ENCODE data around the gene PTOV1. TPM values are rescaled to one million over a fixed set of nuclear protein-coding genes. Genes with fewer than 3 reads are reported as not detected.

Gene PTOV1
- polyA plus RNA-seq = 100 to 1,000 TPM in 2 of 4 donors, 10 to 100 TPM in 2; 71.4 to 137 (median 88.0) TPM
- long read RNA-seq, donor 1, transcript PTOV1-205 (1 exons, 1,880 nt) = major isoform, 38 of 104 reads
- long read RNA-seq, donor 1, transcript PTOV1-212 (13 exons, 1,577 nt) = minor isoform, 33 of 104 reads
- long read RNA-seq, donor 1, transcript PTOV1-208 (2 exons, 327 nt) = minor isoform, 11 of 104 reads
- long read RNA-seq, donor 1, partial matches to known transcripts = 16 of 104 reads
- long read RNA-seq, donor 1, other reads (novel, unspliced or antisense) = 0 of 104 reads
- long read RNA-seq, donor 2, transcript PTOV1-205 (1 exons, 1,880 nt) = minor isoform, 5 of 17 reads
- long read RNA-seq, donor 2, transcript PTOV1-212 (13 exons, 1,577 nt) = major isoform, 8 of 17 reads
- long read RNA-seq, donor 2, partial matches to known transcripts = 0 of 17 reads
- long read RNA-seq, donor 2, other reads (novel, unspliced or antisense) = 0 of 17 reads
- long read RNA-seq, donor 3, transcript PTOV1-205 (1 exons, 1,880 nt) = major isoform, 21 of 53 reads
- long read RNA-seq, donor 3, transcript PTOV1-212 (13 exons, 1,577 nt) = minor isoform, 12 of 53 reads
- long read RNA-seq, donor 3, transcript PTOV1-208 (2 exons, 327 nt) = minor isoform, 6 of 53 reads
- long read RNA-seq, donor 3, partial matches to known transcripts = 11 of 53 reads
- long read RNA-seq, donor 3, other reads (novel, unspliced or antisense) = 0 of 53 reads
- long read RNA-seq, donor 4, partial matches to known transcripts = 0 of 1 reads
- long read RNA-seq, donor 4, other reads (novel, unspliced or antisense) = 0 of 1 reads
- long read RNA-seq, donor 5, transcript PTOV1-208 (2 exons, 327 nt) = minor isoform, 5 of 27 reads
- long read RNA-seq, donor 5, transcript PTOV1-205 (1 exons, 1,880 nt) = major isoform, 15 of 27 reads
- long read RNA-seq, donor 5, transcript PTOV1-212 (13 exons, 1,577 nt) = minor isoform, 6 of 27 reads
- long read RNA-seq, donor 5, partial matches to known transcripts = 0 of 27 reads
- long read RNA-seq, donor 5, other reads (novel, unspliced or antisense) = 0 of 27 reads
- long read RNA-seq, donor 6, transcript PTOV1-208 (2 exons, 327 nt) = minor isoform, 8 of 43 reads
- long read RNA-seq, donor 6, transcript PTOV1-212 (13 exons, 1,577 nt) = major isoform, 22 of 43 reads
- long read RNA-seq, donor 6, transcript PTOV1-205 (1 exons, 1,880 nt) = minor isoform, 8 of 43 reads
- long read RNA-seq, donor 6, transcript PTOV1-220 (13 exons, 1,587 nt) = minor isoform, 5 of 43 reads
- long read RNA-seq, donor 6, partial matches to known transcripts = 0 of 43 reads
- long read RNA-seq, donor 6, other reads (novel, unspliced or antisense) = 0 of 43 reads
- long read RNA-seq, donor 7, transcript PTOV1-205 (1 exons, 1,880 nt) = minor isoform, 27 of 169 reads
- long read RNA-seq, donor 7, transcript PTOV1-208 (2 exons, 327 nt) = minor isoform, 18 of 169 reads
- long read RNA-seq, donor 7, transcript PTOV1-212 (13 exons, 1,577 nt) = major isoform, 60 of 169 reads
- long read RNA-seq, donor 7, partial matches to known transcripts = 42 of 169 reads
- long read RNA-seq, donor 7, other reads (novel, unspliced or antisense) = 12 of 169 reads
- long read RNA-seq, donor 8, partial matches to known transcripts = 0 of 7 reads
- long read RNA-seq, donor 8, other reads (novel, unspliced or antisense) = 0 of 7 reads
- long read RNA-seq, donor 9, partial matches to known transcripts = 0 of 10 reads
- long read RNA-seq, donor 9, other reads (novel, unspliced or antisense) = 0 of 10 reads
- long read RNA-seq, donor 10, transcript PTOV1-205 (1 exons, 1,880 nt) = minor isoform, 23 of 78 reads
- long read RNA-seq, donor 10, transcript PTOV1-212 (13 exons, 1,577 nt) = major isoform, 28 of 78 reads
- long read RNA-seq, donor 10, transcript PTOV1-208 (2 exons, 327 nt) = minor isoform, 10 of 78 reads
- long read RNA-seq, donor 10, transcript PTOV1-209 (8 exons, 1,716 nt) = minor isoform, 5 of 78 reads
- long read RNA-seq, donor 10, partial matches to known transcripts = 8 of 78 reads
- long read RNA-seq, donor 10, other reads (novel, unspliced or antisense) = 0 of 78 reads

DNA sequence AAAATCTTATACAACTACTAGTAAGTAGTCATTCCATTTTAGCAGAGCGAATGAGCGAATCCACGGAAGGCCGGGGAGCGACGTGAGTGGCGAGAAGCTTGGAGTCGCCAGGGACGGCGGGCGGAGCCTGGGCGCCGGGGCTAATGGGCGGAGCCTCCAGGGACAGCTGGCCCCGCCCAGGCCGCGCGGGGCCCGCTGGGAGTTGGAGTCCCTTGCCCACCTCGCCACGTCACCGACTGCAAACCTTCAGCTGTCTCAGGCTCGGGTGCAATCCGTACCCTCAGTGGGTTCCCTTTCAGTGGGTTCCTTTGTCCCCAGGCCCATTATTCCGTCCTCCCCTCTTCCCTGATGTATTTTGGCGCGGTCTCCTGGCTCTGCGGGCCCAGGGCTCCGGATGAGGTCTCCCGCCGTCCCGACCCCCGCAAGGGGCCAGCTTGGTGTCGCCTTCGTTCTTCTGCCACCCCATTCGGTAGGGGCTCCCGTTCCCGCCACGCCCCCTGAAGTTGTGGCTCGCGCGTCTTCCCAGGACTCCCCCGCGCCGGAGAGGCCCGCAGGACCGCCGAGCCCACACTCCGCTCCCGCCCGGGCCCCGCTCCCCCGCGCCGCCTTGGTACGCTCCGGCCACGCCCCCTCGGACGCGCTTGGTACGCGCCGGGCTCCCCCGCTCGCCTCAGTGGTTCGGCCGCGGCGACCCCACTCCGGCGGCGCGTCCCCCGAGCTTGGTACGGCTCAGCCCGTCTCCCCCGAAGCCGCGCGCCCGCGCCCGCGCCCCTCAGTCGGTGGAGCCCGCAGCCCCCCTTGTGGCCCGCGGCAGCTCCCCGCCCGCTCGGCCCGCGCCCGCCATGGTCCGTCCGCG is at the start of gene PTOV1:
PTOV1 (plus strand) TSS at position 673 of the 856 bp plus-strand sequence.
- no peak for FAIRE-seq
- 1 to 3% (median 3%) methylated on average over 49 to 98 of the region's 98 CpGs for WGBS, 3 donors
- H3K4me1 ChIP-seq (ENCODE audit: control insufficient read depth in 3 of 3, insufficient read depth in 2 of 3, low read depth in 1 of 3, low read length in 2 of 3) = peaks cover 0 to 27% (median 0%) of the 10 kb centered on the region in 3 donors

DNA sequence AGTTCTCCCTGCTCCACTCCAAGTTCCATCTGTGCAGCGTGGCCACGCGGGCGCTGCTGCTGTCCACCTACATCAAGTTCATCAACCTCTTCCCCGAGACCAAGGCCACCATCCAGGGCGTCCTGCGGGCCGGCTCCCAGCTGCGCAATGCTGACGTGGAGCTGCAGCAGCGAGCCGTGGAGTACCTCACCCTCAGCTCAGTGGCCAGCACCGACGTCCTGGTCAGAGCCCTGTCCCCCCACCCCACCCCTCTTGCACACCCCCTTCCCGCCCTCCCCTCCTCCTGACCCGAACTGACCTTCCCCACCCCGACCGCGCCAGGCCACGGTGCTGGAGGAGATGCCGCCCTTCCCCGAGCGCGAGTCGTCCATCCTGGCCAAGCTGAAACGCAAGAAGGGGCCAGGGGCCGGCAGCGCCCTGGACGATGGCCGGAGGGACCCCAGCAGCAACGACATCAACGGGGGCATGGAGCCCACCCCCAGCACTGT is 49.5 kb upstream of the PTOV1 start:
- Histone ChIP-seq H3K27me3 (ENCODE audit: control insufficient read depth in 3 of 3, insufficient read depth in 3 of 3, low read length in 3 of 3) (no peaks in the 10 kb centered on the region), H3K27ac (ENCODE audit: low read depth in 1 of 3, low read length in 2 of 3) (no peak overlapping the region), H3K4me1 (ENCODE audit: control insufficient read depth in 3 of 3, insufficient read depth in 2 of 3, low read depth in 1 of 3, low read length in 2 of 3) (peaks cover 0 to 17% (median 0%) of the 10 kb centered on the region in 3 donors), H3K4me3 (ENCODE audit: low read depth in 1 of 3, low read length in 3 of 3) (peak overlapping the region in 1 of 3 donors; percentile 50), H3K36me3 (ENCODE audit: control insufficient read depth in 3 of 3, insufficient read depth in 2 of 3, low read depth in 1 of 3, low read length in 3 of 3) (peaks cover 12 to 89% (median 16%) of the 10 kb centered on the region in 3 donors), H3K9me3 (ENCODE audit: control insufficient read depth in 2 of 2, insufficient read depth in 1 of 2, low read depth in 1 of 2, low read length in 1 of 2) (no peaks in the 10 kb centered on the region)
- FAIRE-seq = no peak
- WGBS, 3 donors = 73 to 92% (median 82%) methylated on average over 31 to 32 of the region's 32 CpGs
- no peak for DNase-seq

More for the DNA sequence above, at the start of gene PTOV1:
- Histone ChIP-seq H3K4me3 (ENCODE audit: low read depth in 1 of 3, low read length in 3 of 3) (peak within 1 kb of the TSS; percentile 91 to 92 (median 92)), H3K27ac (ENCODE audit: low read depth in 1 of 3, low read length in 2 of 3) (peak within 1 kb of the TSS; percentile 93 to 100 (median 98)), H3K36me3 (ENCODE audit: control insufficient read depth in 3 of 3, insufficient read depth in 2 of 3, low read depth in 1 of 3, low read length in 3 of 3) (peaks cover 0 to 26% (median 6%) of the 10 kb centered on the region in 3 donors), H3K9me3 (ENCODE audit: control insufficient read depth in 2 of 2, insufficient read depth in 1 of 2, low read depth in 1 of 2, low read length in 1 of 2) (peaks cover 0 to 18% of the 10 kb centered on the region in 2 donors), H3K27me3 (ENCODE audit: control insufficient read depth in 3 of 3, insufficient read depth in 3 of 3, low read length in 3 of 3) (no peaks in the 10 kb centered on the region)
- DNase-seq = peak; percentile 93 to 95

DNA sequence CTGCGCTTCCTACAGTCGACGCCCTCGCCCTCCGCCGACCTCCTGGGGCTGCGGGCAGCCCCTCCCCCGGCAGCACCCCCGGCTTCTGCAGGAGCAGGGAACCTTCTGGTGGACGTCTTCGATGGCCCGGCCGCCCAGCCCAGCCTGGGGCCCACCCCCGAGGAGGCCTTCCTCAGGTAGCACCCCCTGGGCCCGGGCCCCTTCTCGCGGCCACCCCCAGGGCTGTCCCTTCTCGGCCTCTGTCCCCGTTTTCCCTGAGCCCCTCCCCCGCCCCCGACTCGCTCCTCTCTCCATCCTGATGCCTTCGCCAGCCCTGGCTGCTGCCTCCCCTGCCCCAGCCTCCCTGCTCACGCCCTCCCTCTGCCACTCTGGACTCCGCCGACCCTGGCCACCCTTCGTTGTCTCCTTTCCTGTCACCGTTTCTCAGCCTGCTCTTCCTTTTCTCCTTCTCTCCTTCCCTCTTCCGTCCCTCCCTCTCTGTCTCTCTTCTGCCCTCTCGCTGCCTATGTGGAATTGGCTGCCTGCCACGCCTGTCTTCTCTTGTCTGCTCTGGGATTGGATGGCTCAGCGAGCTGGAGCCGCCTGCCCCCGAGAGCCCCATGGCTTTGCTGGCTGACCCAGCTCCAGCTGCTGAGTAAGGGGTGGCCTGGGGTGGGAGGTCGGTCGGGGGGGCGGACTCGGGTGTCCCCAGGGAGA is 48.8 kb upstream of the PTOV1 start:
- Histone ChIP-seq H3K9me3 (ENCODE audit: control insufficient read depth in 2 of 2, insufficient read depth in 1 of 2, low read depth in 1 of 2, low read length in 1 of 2) (no peaks in the 10 kb centered on the region), H3K27ac (ENCODE audit: low read depth in 1 of 3, low read length in 2 of 3) (no peak overlapping the region), H3K27me3 (ENCODE audit: control insufficient read depth in 3 of 3, insufficient read depth in 3 of 3, low read length in 3 of 3) (no peaks in the 10 kb centered on the region), H3K36me3 (ENCODE audit: control insufficient read depth in 3 of 3, insufficient read depth in 2 of 3, low read depth in 1 of 3, low read length in 3 of 3) (peaks cover 12 to 89% (median 14%) of the 10 kb centered on the region in 3 donors), H3K4me3 (ENCODE audit: low read depth in 1 of 3, low read length in 3 of 3) (peak overlapping the region in 1 of 3 donors; percentile 50), H3K4me1 (ENCODE audit: control insufficient read depth in 3 of 3, insufficient read depth in 2 of 3, low read depth in 1 of 3, low read length in 2 of 3) (peaks cover 0 to 20% (median 0%) of the 10 kb centered on the region in 3 donors)
- no peak for FAIRE-seq
- DNase-seq = peak in 1 of 2 donors; percentile 87
- 53 to 82% (median 78%) methylated on average over 25 to 38 of the region's 38 CpGs for WGBS, 3 donors

DNA sequence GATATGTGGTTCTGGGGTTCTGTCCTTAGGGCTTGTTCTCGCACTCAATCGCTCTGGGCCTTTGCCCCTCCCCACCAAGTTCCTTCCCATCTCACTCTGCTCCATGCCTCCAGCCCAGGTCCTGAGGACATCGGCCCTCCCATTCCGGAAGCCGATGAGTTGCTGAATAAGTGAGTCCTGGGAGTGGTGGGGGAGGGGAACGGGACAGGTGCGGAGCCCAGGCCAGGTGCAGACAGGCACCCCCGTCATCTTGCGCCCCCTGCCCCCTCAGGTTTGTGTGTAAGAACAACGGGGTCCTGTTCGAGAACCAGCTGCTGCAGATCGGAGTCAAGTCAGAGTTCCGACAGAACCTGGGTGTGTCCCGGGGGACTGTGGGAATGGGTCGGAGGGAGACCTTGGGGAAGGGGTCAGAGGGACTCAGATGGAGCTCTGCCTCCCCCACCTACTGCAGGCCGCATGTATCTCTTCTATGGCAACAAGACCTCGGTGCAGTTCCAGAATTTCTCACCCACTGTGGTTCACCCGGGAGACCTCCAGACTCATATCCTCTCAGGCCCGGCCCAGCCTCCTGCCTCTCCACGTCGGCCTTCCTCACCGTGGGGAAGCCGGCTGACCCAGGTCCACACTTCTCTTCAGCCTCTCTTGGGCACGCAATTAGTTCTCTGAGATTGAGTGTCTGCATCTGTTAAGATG is 48.0 kb upstream of the PTOV1 start:
- FAIRE-seq (no peak), DNase-seq (no peak)
- 87 to 94% (median 92%) methylated on average over 24 of the region's 24 CpGs for WGBS, 3 donors
- Histone ChIP-seq H3K36me3 (ENCODE audit: control insufficient read depth in 3 of 3, insufficient read depth in 2 of 3, low read depth in 1 of 3, low read length in 3 of 3) (peaks cover 12 to 92% (median 12%) of the 10 kb centered on the region in 3 donors), H3K4me3 (ENCODE audit: low read depth in 1 of 3, low read length in 3 of 3) (no peak overlapping the region), H3K27me3 (ENCODE audit: control insufficient read depth in 3 of 3, insufficient read depth in 3 of 3, low read length in 3 of 3) (no peaks in the 10 kb centered on the region), H3K9me3 (ENCODE audit: control insufficient read depth in 2 of 2, insufficient read depth in 1 of 2, low read depth in 1 of 2, low read length in 1 of 2) (no peaks in the 10 kb centered on the region), H3K27ac (ENCODE audit: low read depth in 1 of 3, low read length in 2 of 3) (no peak overlapping the region), H3K4me1 (ENCODE audit: control insufficient read depth in 3 of 3, insufficient read depth in 2 of 3, low read depth in 1 of 3, low read length in 2 of 3) (peaks cover 0 to 20% (median 0%) of the 10 kb centered on the region in 3 donors)

DNA sequence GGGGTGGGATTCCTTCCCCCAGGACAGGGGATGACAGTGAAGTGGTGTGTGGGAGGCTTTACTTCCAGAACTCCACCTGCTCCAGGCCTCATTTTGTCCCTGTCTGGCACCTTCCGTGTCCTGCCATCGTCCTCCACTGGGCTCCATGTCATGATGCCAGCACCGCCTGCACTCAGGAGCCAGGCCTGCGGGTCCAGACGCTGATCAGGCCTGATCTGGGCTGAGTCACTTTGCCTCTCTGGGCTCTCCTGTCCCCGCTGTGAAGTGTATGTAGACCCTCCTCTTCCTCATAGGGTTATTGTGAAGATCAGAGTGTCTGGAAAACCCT is 47.5 kb upstream of the PTOV1 start:
- peaks cover 8 to 90% (median 12%) of the 10 kb centered on the region in 3 donors for H3K36me3 ChIP-seq (ENCODE audit: control insufficient read depth in 3 of 3, insufficient read depth in 2 of 3, low read depth in 1 of 3, low read length in 3 of 3)
- no peak for FAIRE-seq
- H3K27me3 ChIP-seq (ENCODE audit: control insufficient read depth in 3 of 3, insufficient read depth in 3 of 3, low read length in 3 of 3) = no peaks in the 10 kb centered on the region
- H3K9me3 ChIP-seq (ENCODE audit: control insufficient read depth in 2 of 2, insufficient read depth in 1 of 2, low read depth in 1 of 2, low read length in 1 of 2) = no peaks in the 10 kb centered on the region
- H3K4me1 ChIP-seq (ENCODE audit: control insufficient read depth in 3 of 3, insufficient read depth in 2 of 3, low read depth in 1 of 3, low read length in 2 of 3) = peaks cover 0 to 22% (median 0%) of the 10 kb centered on the region in 3 donors
- no peak overlapping the region for H3K4me3 ChIP-seq (ENCODE audit: low read depth in 1 of 3, low read length in 3 of 3)
- DNase-seq = no peak
- WGBS, 3 donors = 92 to 94% (median 94%) methylated on average over 6 of the region's 6 CpGs
- no peak overlapping the region for H3K27ac ChIP-seq (ENCODE audit: low read depth in 1 of 3, low read length in 2 of 3)

Data from small intestine (tissue), 16 donors.